ENCODE results near the gene TAB2. TPM values are rescaled to one million over a fixed set of nuclear protein-coding genes. Genes with fewer than 3 reads are reported as not detected.
"Not testable (repeated sequence)": the region's sequence is repeated elsewhere in the genome, so short reads cannot be mapped to it uniquely, and the experiment has no call there.

TAB2 gene
- total RNA-seq, 1 experiment from 2014 or later = 12.4 TPM

DNA sequence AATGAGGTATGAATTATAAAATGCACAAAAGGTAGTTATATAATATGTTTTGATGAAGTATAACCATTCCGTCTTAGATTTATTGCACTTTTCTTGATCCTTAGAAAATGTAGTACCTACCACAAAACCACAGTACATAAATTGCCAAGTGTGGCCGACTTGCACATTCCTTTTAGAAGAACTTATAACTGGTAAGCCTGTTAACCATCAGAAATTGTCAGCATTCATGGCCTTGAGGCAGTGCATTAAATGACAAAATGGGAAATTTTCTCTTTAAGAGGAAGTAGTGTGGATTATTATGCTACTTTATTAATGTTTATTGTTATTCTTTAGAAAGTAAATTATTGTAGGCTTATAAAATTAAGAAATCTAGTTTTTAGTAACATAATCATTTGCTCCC is 29.6 kb downstream of the TAB2 start:
- no peak for DNase-seq (ENCODE audit: low read depth, low spot score)
- in situ Hi-C loops (cut with HindIII; ENCODE audit: low pct_unique_long_range_greater_than_20kb, low sequenced_read_pairs) = no loop called here

GRCh38 chr6:149349279-149349678 is 31.8 kb downstream of the TAB2 start:
- in situ Hi-C loops (cut with HindIII; ENCODE audit: low pct_unique_long_range_greater_than_20kb, low sequenced_read_pairs); DNase-seq (ENCODE audit: low read depth, low spot score): not testable (repeated sequence)

DNA sequence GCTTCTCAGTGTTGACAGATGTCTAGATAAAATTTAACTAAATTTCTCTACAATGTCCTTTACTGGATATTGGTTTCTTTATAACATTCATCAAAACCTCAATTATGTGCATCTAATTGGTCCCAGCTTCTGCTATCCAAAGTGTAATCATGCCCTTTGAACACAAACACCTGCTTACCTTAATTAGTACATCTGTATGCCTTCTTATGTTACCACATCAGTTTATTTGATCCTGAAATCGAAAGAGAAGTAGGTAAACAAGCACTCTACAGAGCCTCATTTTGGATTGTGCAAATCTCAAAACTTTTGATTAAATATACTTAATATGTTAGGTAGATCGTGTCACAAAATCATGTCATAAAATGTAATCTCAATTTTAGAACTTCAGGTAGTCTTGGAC is 36.5 kb downstream of the TAB2 start:
- no peak for DNase-seq (ENCODE audit: low read depth, low spot score)
- in situ Hi-C loops (cut with HindIII; ENCODE audit: low pct_unique_long_range_greater_than_20kb, low sequenced_read_pairs) = no loop called here

DNA sequence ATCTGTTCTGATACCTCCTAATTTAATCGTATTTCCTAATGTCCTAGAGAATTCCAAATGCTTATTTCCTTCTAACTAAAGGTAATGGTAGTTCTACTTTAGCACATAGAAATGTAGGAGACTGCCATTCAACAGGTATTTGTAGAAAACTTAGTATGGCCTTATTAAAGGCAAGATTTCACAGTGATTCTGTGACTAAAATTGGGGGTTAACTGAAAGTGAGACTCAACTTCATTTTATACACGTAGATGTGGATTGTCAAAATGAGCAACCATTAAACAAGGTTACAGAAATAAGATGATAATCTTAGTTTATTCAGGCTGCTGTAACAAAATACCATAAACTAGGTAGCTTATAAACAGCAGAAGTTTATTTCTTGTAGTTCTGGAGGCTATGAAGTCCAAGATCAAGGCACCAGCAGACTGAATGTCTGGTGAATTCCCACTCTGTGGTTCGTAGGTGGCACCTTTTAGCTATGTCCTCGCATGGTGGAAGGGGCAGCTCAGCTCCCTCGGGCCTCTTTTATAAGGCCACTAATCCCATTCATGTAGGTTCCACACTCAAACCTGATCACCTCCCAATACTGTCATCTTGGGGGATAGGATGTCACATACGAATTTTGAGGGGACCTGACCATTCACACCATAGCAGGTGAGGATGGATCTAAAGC is 38.7 kb downstream of the TAB2 start:
- in situ Hi-C loops (cut with HindIII; ENCODE audit: low pct_unique_long_range_greater_than_20kb, low sequenced_read_pairs) = no loop called here
- DNase-seq (ENCODE audit: low read depth, low spot score) = no peak

DNA sequence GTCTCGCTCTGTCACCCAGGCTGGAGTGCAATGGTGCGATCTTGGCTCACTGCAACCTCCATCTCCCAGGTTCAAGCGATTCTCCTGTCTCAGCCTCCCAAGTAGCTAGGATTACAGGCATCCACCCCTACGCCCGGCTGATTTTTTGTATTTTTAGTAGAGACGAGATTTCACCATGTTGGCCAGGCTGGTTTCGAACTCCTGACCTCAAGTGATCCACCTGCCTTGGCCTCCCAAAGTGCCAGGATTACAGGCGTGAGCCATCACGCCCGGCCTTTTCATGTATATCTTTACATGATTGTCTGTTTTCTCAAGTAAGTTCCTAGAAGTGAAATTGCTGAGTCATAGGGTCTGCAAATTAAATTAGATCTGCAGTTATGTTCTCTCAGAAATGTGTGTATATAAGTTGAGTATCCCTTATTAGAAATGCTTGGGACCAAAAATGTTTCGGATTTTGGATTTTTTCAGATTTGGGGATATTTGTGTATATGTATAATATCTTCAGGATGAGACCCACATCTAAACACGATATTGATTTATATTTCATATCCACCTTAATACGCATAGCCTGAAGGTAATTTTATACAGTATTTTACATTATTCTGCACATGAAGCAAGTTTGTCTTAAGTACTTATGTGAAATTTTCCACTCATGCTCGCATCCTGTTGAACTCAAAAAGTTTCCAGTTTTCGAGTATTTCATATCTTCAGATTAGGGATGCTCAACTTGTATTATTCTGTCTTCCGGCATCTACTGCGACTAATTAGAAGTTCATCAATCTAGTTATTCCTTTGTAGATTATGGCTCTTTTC is 40.4 kb downstream of the TAB2 start:
- in situ Hi-C loops (cut with HindIII; ENCODE audit: low pct_unique_long_range_greater_than_20kb, low sequenced_read_pairs) = no loop called here

GRCh38 chr6:149359440-149359839 is 41.9 kb downstream of the TAB2 start:
- DNase-seq (ENCODE audit: low read depth, low spot score) = no peak
- in situ Hi-C loops (cut with HindIII; ENCODE audit: low pct_unique_long_range_greater_than_20kb, low sequenced_read_pairs) = no loop called here

More for the DNA sequence above, 40.4 kb downstream of the TAB2 start:
- no peak for DNase-seq (ENCODE audit: low read depth, low spot score)

DNA sequence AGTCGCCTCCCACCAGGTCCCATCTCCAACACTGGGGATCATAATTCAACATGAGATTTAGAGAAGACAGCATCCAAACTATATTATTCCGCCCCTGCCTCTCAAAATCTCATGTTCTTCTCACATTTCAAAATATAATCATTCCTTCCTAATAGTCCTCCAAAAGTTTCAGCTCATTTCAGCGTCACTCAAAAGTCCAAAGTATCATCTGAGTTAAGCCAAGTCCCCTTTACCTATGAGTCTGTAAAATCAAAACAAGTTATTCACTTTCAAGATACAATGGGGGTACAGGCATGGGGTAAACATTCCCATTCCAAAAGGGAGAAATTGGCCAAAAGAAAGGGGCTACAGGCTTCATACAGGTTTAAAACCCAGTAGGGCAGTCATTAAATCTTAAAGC is 43.0 kb downstream of the TAB2 start:
- in situ Hi-C loops (cut with HindIII; ENCODE audit: low pct_unique_long_range_greater_than_20kb, low sequenced_read_pairs) = no loop called here
- no peak for DNase-seq (ENCODE audit: low read depth, low spot score)

DNA sequence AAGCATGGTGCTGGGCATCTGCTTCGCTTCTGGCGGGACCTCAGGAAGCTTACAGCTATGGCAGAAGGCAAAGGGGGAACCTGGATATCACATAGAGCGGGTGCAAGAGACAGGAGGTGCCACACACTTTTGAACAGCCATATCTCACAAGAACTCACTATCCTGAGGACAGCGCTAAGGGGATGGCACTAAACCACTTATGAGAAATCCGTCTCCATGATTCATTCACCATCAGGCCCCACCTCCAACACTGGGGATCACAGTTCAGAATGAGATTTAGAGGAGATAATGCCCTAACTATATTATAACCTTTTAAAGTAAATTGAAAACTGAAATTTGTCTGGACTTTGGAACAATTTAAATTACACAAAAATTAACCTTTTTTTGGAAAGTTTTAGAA is 44.8 kb downstream of the TAB2 start:
- DNase-seq (ENCODE audit: low read depth, low spot score) = no peak
- in situ Hi-C loops (cut with HindIII; ENCODE audit: low pct_unique_long_range_greater_than_20kb, low sequenced_read_pairs) = no loop called here

GRCh38 chr6:149363154-149363553 is 45.6 kb downstream of the TAB2 start:
- no peak for DNase-seq (ENCODE audit: low read depth, low spot score)
- in situ Hi-C loops (cut with HindIII; ENCODE audit: low pct_unique_long_range_greater_than_20kb, low sequenced_read_pairs) = no loop called here

GRCh38 chr6:149364557-149364956 is 47.0 kb downstream of the TAB2 start:
- DNase-seq (ENCODE audit: low read depth, low spot score) = no peak
- in situ Hi-C loops (cut with HindIII; ENCODE audit: low pct_unique_long_range_greater_than_20kb, low sequenced_read_pairs) = no loop called here

DNA sequence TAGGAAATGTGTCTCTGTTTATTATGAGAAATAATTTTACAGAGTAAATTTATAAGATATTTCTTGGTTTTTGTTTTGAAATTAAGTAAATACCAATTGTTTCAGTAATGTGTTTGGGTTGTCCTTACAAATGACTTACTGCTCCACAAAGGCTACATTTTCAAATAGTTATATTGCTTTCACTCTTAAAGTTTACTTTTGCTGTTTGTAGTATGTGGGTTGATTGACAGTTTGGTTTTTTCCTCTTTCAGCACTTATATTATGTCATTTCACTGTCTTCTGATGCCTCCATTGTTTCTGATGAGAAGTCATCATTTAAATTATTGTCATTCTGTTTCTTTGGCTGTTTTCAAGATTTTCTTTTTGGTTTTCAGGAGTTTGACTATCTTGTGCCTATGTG is 47.7 kb downstream of the TAB2 start:
- in situ Hi-C loops (cut with HindIII; ENCODE audit: low pct_unique_long_range_greater_than_20kb, low sequenced_read_pairs) = no loop called here
- DNase-seq (ENCODE audit: low read depth, low spot score) = no peak

DNA sequence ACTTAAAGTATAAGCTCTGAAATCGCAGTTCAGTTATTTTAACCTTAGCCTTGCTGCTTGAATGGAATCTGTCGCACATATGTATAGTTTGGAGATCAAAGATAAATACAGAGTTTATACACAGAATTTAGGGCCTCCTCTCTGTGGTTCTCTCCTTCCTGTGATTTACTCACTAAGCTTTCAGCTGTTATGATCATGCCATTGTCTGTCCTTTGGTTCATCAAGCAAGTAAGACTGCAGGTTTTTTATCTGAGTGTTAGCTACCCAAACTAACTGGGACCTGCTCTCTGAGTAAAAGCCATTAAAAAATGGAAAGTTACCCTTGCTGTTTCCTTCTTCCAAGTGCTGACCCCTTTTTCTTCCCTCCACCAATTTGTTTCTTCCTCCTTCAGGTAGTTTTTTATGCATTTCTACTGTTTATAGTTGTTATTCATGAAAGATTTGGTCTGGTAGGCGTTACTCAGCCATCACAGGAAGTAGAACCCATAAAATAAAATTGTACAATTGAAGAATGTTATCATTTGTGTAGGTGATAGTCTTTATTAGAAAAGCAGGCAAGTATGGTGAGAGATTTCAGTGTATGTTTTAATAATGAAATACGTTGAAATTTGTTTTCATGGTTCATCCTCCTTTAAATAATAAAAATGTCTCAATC is 48.9 kb downstream of the TAB2 start:
- in situ Hi-C loops (cut with HindIII; ENCODE audit: low pct_unique_long_range_greater_than_20kb, low sequenced_read_pairs) = no loop called here
- DNase-seq (ENCODE audit: low read depth, low spot score) = no peak

GRCh38 chr6:149368065-149368464 is 50.6 kb downstream of the TAB2 start:
- in situ Hi-C loops (cut with HindIII; ENCODE audit: low pct_unique_long_range_greater_than_20kb, low sequenced_read_pairs) = no loop called here
- DNase-seq (ENCODE audit: low read depth, low spot score) = no peak

DNA sequence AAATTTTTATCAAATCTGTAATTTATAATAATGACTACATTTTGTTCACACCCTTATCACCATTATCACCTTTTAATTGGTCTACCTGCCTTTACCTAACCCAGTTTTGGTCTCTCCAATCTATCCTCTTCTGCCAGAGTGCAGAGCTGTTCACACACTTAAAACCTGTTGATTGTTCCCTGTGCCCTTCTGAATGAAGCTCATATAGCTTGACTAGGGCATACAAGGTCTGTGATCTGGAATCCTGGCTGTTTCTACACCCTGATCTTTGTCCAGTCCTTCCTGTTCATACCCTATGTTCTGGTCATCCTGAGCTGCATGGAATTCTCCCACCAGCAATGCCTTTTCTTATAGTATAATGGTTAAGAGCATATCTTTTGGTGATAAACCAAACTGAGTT is 53.6 kb downstream of the TAB2 start:
- DNase-seq (ENCODE audit: low read depth, low spot score) = no peak
- in situ Hi-C loops (cut with HindIII; ENCODE audit: low pct_unique_long_range_greater_than_20kb, low sequenced_read_pairs) = no loop called here

DNA sequence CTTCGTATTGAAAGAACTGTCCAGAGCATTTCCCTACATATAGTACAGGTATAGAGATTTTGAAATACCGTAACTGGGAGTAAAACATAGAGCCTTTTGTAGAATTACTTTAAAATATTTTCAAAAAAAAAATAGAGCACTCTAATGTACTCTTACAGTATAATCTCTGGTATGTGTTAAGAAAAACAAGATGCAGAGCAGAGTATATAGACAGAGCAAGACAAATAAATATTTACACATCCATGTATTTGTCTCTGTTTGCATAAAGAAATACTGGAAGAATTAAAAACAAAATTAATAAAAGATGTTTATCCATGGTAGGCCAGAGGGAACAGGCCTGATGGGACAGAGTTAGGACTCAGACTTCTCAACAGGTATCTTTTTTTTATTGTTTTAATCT is 54.5 kb downstream of the TAB2 start:
- in situ Hi-C loops (cut with HindIII; ENCODE audit: low pct_unique_long_range_greater_than_20kb, low sequenced_read_pairs) = no loop called here
- DNase-seq (ENCODE audit: low read depth, low spot score) = no peak

GRCh38 chr6:149373511-149373910 is 56.0 kb downstream of the TAB2 start:
- in situ Hi-C loops (cut with HindIII; ENCODE audit: low pct_unique_long_range_greater_than_20kb, low sequenced_read_pairs) = no loop called here
- DNase-seq (ENCODE audit: low read depth, low spot score) = no peak

DNA sequence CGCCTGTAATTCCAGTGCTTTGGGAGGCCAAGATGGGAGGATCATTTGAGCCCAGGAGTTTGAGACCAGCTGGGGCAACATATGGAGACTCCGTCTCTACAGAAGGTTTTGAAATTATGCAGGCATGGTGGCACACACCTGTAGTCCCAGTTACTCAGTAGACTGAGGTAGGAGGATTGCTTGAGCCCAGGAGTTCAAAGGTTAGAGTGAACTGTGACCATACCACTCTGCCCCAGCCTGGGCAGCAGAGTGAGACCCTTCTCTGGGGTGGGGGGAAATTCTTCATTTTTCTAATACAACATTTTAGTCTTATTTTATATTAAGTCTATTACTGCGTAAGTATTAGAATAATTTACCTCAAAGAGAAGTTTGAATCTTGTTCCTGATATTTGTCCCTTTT is 62.5 kb downstream of the TAB2 start:
- in situ Hi-C loops (cut with HindIII; ENCODE audit: low pct_unique_long_range_greater_than_20kb, low sequenced_read_pairs) = no loop called here
- DNase-seq (ENCODE audit: low read depth, low spot score) = no peak

DNA sequence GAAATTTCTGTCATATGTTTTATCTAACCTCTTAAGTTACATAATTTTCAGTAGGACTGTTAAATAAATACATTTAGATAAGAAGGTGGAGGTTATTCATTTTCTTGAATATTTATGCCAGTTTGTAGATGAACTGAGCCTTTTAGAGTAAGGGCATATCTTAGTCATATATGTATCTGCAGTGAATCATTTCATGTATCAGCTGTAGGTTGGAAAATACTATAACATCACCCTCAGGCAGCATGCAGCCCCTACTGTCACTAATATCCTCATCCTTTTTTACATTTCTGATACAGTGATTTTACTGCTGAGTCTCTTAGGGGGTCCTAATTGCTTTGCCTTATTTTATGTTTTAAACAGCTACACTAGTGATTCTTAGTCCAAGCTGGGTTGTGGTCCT is 63.0 kb downstream of the TAB2 start:
- in situ Hi-C loops (cut with HindIII; ENCODE audit: low pct_unique_long_range_greater_than_20kb, low sequenced_read_pairs) = no loop called here
- no peak for DNase-seq (ENCODE audit: low read depth, low spot score)

DNA sequence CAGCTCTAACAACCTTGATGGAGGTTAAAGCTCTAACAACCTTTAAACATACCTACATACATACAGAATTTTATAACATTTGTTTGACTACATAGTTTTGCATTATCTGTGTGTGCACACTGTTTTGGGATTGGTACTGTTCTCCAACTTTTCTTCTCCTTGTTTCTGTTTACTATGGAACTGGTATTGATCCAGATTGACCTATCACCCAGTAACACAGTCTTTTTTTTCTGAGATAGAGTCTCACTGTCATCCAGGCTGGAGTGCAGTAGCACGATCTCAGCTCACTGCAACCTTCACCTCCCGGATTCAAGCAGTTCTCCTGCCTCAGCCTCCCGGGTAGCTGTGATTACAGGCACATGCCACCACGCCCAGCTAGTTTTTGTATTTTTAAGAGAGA is 65.9 kb downstream of the TAB2 start:
- in situ Hi-C loops (cut with HindIII; ENCODE audit: low pct_unique_long_range_greater_than_20kb, low sequenced_read_pairs) = no loop called here

More for the DNA sequence above, 65.9 kb downstream of the TAB2 start:
- no peak for DNase-seq (ENCODE audit: low read depth, low spot score)
